DMS79 treated with DMSO at 0.1 percent for 48 hours (cell line): ENCODE results near the gene FAM110D.

ENCODE experiments used
- DNase-seq: peaks from one replicate; lab custom pipeline; 2025; lab: John Stamatoyannopoulos, UW

The FAM110D gene

DNA sequence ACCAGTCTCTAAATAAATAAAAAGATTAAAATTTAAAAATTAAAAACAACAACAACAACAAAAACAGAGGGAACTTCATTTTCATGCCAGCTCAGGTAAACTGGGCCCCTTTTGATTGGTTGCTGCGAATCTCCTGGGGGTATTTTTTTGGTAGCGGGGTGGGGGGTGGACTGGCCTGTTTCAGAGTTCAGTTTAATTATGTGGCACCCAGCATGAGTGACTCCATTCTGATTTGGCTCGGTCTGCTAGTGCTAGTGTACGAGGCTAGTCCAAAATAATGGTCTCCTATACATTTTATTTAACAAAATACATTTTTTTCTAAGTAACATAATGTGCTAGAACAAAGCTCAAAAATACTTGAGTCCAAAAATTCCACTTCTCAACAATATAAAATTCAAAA is 29.1 kb upstream of the FAM110D start:
- no peak for DNase-seq

DNA sequence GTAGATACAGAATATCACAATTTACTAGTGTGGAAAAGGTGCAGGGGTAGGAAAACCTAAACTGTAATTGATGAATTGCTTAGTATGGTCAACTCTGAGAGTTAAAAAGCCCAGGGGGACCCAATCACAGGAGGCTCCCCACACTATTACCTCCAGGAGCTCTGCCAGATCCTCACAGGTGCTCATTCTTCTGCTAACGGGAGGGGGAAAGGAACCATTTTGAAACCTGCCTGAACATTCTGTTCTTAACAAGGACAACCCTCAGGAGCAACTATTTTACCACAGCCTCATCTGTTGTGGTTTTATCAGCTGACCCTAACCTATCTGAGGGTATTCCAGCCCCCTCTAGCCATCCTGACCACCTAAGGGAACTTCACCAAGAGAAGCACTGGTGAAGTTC is 28.2 kb upstream of the FAM110D start:
- no peak for DNase-seq

DNA sequence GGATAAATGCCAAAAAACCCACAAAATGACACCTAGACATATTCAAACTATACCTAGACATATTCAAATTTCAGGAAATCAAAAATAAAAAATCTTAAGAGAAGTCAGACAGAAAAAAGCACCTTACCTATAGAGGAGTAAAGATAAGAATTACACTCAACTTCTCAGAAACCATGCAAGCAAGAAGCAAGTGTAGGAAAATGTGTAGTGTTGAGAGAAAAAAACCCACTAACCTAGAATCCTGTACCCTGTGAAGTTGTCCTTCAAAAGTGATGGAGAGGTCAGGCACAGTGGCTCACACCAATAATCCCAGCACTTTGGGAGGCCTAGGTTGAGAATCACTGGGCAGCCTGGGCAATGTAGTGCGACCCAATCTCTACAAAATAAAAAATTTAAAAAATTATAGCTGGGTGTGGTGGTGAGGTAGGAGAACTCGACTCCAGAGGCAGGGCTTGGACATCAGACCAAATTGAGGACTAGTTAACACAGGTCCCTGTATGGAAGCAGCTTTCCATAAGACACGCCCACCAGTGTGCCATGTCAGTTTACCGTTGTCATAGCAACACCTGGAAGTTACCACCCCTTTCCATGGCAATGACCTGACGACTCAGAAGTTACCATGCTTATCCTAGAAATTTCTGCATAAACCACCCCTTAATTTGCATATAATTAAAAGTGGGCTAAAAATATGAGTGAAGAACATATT is 26.6 kb upstream of the FAM110D start:
- no peak for DNase-seq

DNA sequence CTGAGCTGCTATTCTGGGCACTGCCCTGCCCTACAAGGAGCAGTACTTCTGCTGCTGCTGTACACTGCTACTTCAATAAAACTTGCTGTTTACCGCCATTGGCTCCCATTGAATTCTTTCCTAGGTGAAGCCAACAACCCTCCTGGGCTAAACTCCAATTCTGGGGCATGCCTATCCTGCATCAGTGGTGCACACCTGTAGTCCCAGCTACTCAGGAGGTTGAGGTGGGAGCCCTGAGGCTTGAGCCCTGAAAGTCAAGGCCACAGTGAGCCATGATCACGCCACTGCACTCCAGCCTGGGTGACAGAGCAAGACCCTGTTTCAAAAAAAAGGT is 26.1 kb upstream of the FAM110D start:
- DNase-seq: no peak

DNA sequence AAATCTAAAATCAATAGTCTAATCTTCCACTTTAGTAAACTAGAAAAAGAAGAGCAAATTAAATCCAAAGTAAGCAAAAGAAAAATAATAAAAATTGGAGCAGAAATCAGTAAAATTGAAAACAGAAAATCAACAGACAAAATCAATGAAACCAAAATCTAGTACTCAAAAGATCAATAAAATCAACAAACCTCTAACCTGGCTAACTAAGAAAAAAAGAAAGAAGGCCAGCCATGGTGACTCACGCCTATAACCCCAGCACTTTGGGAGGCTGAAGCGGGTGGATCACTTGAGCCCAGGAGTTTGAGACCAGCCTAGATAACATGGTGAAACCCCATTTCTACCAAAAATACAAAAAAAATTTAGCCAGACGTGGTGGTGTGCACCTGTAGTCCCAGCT is 24.4 kb upstream of the FAM110D start:
- no peak for DNase-seq

DNA sequence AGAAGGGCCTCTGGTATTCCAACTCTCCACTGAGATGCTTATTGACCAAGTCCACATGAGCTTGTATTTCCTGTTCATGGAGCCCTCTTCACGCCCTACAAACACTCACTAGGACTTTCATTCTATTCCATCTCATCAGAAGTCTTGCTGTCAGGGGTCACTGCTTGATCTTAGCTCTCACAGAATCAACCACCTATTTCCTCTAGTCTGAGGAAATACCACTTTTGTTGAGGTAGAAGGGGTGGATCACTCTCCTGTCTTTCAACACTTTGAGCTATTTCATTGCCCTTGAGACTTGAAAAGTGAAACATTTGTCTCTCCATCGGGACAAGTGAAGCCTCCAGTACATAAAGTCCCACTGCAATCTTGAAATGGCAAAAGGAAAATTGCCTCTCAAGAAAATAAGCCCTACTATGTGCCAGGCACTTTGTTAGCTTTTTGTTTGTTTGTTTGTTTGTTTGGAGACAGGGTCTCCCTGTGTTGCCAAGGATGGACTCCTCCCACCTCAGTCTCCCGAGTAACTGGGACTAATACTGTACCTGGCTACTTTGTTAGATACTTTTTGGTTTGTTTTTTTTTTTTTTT is 19.8 kb upstream of the FAM110D start:
- peak; percentile 96 for DNase-seq

DNA sequence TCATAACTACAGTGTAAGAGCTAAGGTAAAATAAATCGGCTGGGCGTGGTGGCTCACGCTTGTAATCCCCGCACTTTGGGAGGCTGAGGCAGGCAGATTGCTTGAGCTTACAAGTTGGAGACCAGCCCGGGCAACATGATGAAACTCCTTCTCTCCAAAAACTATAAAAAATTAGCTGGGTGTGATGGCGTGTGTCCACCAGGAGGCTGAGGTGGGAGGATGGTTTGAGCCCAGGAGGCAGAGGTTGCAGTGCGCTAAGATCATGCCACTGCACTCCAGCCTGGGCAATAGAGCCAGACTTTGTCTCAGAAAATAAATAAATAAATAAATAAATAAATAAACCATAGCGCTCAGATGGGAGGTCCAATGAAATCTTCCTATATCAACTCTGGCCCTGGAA is 16.7 kb upstream of the FAM110D start:
- no peak for DNase-seq

DNA sequence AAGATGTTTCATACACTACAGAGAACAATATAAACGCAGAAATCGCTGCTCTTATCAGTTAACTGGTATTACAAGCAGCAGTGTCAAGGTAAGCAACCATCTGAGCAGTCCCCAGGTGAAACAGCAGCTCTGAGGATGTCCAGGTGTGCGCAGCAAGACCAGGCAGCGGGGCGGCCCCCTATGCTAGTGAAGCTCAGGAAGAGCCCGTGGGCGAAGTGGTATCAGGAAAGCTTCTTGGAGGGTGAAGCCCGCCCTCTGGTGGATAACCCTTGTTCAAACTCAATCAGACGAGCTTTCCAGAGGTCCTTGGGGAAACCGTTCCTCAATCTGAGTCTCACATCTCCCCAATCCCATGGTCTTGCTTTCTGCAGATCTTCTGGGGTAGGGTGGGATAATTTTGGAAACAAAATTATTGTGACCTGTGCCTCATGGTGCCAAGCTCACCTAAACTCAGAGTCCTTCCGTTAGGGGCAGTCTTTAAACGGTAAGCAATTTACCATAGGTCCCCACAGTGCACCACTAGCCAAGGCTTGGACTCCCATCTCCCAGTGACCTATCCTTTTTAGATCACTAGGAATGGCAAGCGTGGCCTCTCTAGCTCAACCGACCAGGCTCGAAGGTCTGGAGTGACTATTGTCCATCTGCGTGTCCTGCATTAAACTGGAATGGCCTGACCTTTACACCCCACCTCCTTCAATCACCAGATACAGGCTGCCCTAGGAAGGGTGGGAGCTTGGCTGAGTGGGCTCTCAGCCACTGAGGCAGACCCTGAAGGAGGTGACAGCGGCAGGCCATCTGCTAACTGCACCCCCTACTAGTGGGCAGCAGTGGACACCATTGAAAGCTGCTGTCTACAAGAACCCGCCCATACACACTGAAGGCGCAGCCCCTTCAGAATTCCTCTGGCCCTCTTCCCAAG is 13.6 kb upstream of the FAM110D start:
- DNase-seq: peak; percentile 94

DNA sequence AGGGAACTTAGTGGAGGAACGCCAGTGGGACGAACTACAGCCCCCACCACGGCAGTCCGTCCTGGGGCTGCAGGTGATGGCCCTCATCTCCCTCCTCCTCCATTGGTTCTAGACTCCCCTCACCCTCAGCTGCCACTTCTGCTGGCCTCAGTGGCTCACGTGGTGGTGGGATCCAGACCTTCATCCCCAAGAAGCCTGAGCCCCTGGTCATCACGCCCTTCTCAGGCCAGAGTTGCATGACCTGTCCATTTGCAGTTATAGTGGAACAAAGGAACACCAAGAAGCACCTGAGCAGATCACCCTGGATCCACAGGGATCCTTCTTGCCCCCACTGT is 13.0 kb upstream of the FAM110D start:
- no peak for DNase-seq

DNA sequence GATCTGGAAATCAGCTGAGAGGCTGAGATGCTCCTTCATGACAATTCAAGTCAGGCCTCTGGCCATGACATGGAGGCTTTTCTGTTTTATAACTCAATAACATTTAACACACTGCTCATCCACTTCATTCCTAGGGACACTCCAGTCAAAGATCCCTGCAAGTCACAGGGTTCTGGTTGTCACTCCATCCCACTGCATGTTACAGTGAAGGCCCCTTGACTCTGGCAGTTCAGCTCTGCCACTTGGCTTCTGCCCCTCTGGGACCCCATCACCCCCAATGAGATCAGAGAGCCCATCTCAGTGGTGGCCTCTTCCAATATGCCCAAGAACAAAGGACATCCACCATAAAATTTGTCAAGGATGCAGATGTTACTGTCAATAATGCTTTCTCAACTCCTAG is 10.0 kb upstream of the FAM110D start:
- no peak for DNase-seq

DNA sequence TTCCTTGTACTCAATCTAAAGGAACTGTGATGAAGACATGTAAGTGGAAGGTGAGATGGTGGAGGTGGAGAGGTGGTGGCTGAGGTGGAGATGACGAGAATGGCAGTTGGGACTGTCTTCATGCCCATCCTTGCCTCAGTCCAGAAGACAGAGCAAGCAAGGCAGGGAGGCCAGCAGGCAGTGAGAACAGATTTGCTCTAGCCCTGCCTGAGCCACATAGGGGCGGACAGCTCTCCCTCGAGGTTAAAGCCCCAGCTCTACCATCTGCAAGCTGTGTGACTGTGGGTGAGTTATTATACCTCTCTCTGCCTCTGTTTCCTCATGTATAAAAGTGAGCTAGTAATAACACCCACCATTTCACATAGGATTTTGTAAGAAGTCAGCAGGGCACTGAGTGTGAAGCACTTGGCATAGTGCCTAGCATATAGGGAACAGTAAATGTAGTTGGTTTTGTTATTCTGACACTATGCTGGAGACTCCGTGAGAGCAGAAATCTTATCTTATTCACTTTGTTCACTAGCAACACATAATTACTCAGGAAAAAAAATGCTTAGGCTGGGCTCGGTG is 4.8 kb upstream of the FAM110D start:
- DNase-seq: no peak

DNA sequence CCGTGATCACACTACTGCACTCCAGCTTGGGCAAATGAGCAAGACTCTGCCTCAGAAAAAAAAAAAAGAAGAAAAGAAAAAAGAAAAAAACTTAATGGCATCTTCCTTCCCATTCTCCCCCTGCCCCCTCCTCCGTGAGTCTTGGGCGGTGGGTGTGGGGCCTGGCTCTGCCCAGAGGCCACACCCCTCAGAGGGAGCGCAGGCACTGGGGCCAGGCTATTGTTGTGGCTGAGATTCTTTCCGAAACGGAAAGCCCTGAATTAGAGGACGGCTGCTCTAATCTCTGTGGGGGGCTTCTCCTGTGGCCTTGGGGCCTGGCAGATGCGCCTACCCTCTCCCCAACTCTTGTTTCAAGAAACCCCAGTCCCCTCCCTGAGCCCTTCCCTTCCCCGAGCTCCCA is 4.1 kb upstream of the FAM110D start:
- no peak for DNase-seq

DNA sequence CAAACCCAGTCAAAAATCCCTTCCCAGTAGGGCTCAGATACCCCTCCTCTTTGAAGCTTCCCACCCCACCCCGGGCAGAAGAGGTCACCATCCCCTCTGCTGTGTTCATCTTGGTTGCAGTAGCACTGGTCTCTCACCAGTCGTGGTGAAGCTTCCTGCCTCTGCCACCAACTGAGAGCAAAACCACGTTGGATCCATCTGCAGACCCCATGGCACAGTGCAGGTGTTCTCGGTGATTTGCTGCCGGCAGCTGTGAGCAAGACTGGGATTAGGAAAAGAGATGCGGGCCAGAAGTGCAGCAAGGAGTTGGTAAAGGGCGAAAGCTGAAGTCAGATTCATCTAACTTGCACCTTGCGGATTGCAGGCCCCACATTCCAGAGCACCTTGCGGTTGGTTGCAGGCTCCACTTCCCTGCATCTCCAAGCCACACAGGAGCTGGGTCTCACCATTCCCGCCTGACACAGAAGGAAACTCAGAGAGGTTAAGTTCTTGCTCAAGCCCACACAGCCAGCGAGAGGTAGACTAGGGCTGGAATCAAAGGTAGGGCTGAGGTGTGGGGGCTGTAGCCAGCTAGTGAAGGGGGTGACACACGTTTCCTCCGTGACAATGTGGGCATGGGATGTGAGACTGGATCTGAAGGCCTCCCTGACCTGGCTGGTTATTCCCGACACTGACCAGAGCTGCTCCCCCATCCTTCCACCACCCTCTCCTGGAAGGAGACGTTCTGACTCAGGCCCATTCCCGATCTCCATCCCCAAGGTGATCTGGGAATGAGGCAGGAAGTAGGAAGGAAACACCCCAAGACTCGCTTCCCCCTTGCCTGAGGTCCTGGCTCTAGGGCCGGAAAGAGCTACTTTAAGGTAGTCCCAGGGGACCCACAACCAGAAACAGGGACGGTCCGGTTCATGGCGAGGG is 3.3 kb upstream of the FAM110D start:
- DNase-seq: no peak

DNA sequence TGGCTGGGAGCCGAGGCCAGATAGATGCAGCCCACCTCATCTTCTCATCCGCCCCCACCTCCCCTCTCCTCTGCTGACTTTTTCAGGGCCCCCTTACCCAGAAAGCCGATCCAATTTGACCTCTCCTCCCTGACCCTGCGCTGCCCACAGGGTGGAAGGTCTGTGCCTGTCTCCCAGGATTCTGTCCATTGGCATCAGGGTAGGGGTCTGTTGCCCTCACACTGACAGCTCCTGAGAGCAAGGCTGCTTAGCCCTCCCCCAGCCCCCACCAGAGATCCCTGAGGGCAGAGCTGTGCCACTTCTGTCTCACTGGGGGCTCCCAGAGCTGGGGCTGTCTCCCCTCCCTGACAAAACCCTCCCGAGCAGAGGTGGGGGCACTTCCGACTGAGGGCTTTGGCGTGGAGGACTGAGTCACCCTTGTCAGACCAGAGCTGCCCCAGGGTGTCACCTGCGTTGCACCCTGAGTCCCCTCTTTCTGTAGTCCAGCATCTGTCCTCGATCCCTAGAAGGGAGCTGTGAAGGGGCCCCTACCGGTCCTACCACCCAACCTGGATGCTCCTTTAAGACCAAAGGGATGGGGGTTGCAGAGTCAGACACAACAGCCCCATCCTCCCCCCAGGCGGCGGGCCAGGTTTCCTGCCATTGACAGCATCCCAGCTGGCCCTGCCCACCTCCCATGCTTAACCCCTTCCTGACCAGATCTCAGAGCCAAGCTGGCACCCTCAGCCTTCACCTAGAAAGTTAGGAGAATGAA is 2.4 kb upstream of the FAM110D start:
- no peak for DNase-seq

DNA sequence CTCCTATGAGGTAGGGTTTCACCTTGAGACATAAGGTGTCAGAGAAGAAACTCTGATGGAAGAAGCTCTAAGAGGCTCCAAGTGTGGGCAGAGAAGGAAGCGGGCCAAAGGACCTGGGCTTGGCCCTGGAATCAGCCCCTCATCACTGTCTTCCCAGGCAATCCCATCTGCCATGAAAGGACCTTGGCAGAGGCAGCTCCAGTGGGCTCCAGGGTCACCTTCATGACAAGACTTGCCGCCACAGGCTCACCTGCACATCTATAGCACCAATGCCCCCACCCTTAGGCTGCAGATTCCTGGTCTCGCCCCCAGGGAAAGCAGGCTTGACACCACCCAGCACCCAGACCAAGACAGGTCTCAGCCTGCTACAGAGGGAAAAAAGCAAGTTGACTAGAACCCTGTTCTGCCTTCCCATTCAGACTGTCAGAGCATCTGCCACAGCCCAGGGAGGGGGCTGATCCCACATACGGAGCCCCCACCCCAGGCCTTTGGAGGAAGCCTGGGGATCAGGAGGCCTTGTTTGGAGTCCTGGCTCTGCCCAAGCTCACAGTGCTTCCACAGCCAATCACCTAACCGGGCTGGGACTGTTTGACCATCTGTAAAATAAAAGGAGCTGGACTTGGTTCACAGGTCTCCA is 490 bp upstream of the FAM110D start:
- DNase-seq: no peak

DNA sequence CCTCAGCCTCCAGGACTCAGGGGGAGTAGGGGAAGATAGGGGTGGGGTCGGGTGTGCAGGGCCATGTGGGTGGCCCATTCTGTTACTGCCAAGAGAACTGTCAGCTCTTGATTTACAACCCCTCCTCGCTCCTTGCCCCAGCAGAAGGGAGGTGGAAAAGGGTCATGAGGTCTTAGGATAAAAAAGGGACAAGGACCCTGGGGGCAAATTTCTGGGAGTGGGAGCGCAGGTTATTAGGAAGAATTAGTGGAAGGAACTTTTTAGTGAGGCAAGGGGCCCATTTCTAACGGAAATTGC is 812 bp downstream of the FAM110D start:
- DNase-seq: no peak

DNA sequence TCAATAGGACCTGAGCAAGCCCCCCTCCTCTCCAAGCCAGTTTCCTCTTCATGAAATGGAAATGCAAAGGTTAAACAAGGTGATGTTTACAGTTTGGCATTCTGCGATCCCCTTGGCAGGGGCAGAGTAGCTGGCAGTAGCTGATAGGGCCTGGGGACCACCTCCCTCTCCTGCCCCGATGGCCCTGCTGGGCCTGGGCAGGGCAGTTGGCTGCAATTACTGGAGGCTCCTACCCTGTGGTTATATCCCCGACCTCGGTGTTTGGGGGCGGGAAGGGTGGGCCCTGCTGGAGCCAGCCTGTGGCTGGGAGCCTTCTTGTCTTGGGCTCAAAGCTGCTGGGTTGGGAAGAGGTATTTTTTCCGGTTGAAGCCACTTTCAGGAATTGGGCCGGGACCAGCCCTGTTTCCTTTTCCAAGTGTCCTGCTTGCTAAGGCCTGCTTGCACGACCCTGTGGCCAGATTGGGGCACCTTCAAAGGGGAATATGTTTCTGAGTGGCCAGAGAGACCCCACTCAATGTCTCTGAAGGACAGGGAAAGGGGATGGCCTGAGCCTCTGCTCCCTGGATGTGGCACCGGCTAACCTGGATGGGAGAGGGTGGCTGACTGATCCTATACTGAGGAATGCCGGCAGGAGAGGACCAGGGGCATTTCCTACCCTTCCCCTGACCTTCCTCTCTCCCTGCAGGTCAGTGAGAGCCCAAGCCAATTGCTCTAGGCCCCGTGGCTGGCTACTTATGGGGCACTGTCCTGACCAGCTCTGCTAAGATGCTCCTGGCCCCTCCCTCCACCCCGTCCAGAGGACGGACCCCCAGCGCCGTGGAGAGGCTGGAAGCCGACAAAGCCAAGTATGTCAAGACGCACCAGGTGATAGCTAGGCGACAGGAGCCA is 1.9 kb downstream of the FAM110D start:
- DNase-seq: no peak

DNA sequence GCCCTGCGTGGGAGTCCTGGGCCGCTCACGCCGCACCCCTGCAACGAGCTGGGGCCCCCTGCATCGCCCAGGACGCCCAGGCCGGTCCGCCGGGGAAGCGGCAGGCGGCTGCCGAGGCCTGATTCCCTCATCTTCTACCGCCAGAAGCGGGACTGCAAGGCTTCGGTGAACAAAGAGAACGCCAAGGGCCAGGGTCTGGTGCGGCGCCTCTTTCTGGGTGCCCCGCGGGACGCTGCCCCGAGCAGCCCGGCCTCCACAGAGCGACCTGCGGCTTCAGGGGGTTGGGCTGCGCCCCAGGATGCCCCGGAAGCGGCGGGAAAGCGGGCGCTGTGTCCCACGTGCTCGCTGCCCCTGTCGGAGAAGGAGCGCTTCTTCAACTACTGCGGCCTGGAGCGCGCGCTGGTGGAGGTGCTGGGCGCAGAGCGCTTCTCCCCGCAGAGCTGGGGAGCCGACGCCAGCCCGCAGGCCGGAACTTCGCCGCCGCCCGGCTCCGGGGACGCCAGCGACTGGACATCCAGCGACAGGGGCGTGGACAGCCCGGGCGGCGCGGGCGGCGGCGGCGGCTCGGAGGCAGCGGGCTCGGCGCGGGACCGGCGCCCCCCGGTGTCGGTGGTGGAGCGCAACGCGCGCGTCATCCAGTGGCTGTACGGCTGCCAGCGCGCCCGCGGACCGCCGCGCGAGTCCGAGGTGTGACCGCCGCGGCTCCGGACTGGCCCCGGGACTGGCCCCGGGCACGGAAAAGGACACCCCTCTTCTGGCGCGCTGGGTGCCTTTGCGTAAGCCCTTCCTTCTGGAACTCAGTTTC is 2.7 kb downstream of the FAM110D start:
- peak; percentile 59 for DNase-seq

DNA sequence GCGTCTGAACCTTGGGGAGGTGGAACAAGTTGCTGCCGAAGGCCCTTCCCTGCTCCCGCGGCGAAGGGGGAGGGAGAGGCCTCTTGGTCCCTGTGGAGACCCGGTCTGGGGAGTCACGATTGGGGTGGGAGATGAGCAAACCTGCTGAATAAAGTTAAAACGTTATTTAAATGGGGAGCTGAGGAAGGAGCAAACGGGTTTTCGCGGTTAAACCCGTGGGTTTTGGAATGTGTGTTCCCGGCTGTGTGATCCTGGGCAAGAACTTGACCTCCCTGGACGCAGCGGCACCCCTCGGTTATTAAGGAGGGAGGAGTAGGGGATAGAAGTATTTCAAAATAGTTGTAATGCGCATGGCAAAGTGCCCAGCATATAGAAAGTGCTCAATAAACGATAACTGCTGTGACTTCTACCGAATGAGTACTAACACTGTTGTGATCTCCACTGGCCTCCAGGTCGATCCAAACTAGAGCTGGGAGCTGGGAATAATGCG is 3.4 kb downstream of the FAM110D start:
- DNase-seq: no peak
